HG02588 (cell line): ENCODE data around the gene VSIG2.
A peak's percentile ranks its signal among the peaks of the same experiment; 100 is the strongest.

Experiments used
- ATAC-seq: cut with Tn5 transposase; IDR thresholded peaks from one replicate; pipeline ENCODE4 v1.9.1; 2021; ENCODE audit warnings: mild to moderate bottlenecking, moderate library complexity; ENCODE audit not compliant: unreplicated experiment

VSIG2 gene

DNA sequence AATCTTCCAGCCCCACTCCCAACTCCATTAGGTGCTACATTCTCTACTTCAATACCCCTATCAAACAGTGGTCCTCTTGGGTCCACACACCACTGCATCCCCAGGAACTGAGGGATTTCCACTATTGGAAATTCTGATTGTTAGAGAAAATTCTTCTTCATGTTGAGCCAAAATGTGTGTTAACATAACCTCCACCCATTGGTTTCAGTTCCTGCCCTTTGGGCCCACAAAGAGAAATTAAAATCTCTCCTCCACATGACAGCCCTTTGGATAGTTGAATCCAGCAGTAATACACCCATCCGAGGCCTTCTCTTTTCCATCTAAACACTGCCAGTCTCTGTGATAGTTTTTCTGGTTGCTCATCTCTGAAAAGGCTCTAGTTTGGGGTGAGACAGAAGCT, 2.1 kb downstream of the VSIG2 start:
- no peak for ATAC-seq

DNA sequence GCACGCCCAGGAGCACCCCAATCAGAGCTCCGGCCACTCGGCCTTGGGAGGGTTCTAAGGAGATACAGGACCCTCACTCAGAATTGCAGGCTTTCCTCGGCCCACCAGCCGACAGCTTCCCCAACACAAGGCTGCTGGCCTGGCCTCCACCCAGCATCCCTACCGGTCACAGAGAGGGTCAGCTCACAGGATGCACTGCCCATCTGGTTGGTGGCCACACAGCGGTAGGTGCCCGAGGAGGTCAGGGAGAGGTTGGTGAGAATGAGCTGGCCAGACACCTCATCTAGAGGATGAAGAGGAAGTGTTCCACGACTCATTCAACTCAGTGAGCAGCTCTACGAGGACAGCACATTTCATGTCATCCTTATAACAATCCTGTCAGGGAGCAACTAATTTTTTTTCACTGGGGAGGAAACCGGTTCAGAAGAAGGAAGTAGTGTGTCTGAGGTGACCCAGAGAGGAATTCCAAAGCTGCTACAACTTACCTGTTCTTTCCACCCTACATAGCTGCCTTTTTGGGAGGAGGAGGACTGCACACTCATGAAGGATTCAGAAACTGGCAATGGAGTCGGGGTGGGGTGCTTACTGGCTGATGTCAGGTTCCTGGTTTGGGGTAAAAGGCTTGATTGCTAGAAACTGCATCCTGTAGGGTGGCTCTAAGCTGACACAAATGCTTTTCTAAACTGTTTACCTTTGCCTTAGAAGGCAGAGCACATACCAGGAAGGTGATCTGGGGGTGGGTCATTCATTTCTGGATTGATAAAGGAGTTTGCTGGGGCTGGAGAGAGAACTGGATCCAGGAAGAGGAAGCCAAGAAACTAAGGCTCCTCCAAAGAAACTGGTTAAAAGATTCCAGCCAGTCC, 3.3 kb downstream of the VSIG2 start:
- ATAC-seq: no peak

DNA sequence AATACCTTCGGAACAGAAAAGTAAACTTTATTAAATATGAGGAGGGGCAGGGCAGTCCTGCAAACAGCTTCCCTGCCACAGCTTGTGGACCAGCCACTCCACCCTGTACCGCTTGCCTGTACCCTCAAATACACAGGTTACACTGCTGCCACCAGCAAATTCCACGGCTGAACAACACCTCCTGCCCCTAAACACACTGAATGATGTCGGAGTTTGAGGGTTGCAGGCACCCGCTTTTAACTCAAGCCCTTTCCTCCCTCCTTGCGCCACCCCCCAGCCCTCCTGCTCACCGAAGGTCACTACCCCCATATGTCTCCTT, 4.0 kb downstream of the VSIG2 start:
- no peak for ATAC-seq

DNA sequence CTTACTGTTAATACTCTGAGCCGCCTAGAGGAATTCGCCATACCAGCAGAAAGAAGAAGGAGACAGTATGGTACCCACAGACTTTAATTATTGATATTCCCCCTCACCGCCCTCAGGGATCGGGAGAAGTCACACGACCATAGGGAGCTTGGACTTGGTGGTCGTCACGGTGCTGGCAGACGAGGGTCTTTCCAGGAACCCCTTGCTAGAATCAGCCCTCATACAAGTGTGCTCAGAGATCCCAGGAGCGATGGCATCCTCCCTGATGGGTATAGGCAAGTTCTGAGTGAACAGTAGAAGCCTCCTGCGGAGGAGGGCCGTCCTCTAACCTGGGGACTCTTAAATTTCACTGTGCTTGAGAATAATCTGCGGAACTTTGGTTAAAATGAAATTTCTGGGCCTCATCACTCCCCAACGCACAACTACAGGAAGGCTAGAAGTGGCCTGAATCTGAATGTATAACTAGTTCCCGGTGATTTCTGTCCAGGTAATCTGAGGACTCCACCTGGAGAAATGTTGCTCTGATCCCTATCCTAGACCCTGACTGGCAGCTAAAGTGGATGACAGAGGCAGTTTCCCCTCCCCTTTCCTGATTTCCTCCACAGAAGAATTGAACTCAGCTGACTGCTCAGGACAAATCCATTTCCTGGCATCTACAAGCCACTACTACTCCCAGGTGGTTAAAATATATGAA, 4.5 kb downstream of the VSIG2 start:
- ATAC-seq: no peak

DNA sequence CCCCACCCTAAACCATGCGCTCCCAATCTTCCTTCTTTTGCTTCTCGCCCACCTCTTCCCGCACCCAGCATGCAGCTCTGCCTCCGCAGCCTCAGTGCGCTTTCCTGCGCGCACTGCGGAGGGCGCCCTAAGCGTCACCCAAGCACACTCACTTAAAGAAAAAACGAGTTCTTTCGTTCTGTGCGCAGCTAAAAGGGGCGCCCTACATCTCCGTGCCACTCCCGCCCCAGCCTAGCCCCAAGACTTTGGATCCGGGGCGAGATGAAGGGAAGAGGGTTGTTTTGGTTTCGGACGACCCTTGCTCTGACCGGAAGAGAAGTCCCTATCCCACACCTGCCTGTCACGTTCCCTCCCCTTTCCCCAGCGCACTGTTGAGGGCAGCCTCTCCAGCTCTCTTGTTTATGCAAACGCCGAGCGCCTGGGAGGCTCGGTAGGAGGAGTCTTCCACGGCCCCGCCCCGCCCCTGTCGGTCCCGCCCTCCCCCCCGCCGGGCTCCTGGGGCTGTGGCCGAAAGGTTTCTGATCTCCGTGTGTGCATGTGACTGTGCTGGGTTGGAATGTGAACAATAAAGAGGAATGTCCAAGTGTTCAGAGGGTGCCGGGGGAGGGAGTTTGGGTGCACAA, 5.3 kb downstream of the VSIG2 start:
- ATAC-seq: peak; percentile 93

DNA sequence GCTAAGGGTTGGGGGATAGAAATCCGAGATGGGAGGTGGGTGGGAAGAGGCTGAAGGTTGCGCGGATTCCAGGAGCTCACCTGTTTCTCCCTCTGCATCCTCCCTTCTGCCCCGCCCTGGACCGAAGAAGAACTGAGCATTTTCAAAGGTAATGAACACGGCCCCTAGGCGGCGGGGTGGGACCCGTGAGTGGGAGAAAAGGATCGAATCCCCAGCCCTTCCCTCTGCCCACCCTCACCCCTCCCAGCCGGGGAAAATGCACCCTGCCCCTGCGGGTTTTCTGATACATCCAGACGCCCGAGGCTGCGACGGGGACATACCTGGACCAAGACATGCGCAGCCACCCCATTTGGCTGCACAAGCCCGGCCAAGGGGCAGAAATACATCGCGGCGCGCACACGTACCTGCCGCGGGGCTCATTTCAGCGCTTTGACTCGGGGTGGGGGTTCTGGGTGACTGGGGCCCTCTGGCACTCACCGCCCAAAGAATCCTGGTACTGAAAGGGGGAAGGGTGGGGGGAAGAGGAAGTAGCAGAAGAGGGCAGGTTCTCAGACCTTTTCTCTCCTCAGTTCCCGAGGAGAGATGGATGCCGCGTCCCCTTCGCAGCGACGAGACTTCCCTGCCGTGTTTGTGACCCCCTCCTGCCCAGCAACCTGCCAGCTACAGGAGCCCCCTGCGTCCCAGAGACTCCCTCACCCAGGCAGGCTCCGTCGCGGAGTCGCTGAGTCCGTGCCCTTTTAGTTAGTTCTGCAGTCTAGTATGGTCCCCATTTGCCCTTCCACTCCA, 6.0 kb downstream of the VSIG2 start:
- peak; percentile 19 for ATAC-seq

DNA sequence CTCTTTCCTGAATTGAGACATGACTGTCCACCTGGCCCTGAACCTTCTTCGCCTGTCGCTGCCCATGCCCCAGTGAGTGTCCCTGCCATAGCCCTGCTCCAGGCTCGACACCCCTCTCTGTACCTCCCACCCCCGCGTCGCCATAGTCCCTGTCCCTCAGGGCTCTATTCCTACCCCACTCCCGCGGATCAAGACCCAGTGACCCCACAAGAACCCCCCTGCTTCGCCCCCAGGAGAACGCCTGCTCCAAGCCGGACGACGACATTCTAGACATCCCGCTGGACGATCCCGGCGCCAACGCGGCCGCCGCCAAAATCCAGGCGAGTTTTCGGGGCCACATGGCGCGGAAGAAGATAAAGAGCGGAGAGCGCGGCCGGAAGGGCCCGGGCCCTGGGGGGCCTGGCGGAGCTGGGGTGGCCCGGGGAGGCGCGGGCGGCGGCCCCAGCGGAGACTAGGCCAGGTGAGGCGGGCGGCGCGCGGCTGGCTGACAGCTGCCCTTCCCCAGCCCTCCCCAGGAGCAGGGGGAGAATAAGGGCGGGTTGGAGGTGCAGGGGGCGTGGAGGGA, 6.7 kb downstream of the VSIG2 start:
- no peak for ATAC-seq

DNA sequence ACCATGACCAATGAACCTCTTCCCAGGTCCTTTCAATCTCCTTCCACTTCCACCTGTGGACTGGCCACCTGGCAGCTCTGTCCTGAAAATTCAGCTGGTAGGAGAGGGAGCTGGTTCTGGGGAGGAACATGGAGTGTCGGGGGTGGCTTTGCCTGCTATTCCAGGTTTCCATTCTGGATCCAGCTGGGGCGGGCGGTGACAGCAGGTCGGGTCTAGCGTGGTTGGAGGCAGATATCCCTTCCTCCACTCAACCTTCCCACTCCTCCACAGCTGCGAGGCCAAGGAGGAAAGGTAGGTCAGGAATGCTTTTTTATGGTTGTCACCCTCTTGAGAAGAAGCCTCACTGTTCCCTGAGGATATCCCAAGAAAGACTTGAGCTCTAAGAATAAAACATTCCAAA, 9.0 kb downstream of the VSIG2 start:
- no peak for ATAC-seq

DNA sequence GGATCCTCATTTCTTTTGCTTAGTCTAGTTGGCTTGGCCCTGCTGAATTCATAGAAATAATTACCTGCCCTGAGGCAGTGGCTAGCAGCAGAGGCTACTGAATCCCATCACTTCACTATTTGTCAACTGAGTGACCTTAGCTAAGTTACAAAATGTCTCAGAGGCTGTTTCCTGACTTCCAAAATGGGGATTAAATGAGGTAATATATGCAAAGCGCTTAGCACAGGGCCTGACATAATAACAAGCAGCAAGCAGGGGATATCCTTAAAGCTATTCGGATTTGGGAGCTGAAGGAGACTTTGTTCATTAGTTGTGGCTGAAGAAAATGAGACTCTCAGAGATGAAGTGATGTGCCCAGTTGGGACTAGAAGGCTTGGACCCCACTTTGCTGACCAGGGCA, 9.5 kb downstream of the VSIG2 start:
- ATAC-seq: no peak

DNA sequence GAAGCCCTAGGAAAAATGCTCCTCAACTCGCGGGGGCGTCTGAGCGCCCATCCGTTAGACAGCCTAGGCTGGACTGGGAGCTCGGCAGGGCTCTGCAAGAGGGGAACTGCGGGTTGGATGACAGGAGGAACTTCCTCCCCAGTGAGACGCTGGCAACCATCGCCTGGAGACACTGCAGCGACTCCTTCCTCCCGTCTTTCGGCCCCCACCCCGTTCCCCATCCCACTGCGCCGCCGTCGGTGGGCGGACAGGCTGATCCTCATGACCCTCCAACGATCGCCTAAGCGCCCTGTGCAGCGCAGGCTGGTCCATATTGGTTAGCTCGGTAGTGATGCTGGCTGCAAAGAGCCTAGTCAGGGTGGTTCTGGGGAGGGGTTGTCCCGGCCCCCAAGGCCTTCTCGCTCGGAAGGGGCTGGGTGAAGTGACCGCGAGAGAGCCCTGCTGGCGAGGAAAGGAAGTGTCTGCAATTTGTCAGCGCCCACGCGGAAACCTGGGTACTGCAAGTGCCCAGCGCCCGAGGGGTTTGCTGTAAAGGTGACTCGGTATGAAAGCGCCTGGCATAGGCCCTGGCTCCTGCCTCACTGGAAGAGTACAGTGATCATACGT, 11.7 kb downstream of the VSIG2 start:
- peak; percentile 46 for ATAC-seq

DNA sequence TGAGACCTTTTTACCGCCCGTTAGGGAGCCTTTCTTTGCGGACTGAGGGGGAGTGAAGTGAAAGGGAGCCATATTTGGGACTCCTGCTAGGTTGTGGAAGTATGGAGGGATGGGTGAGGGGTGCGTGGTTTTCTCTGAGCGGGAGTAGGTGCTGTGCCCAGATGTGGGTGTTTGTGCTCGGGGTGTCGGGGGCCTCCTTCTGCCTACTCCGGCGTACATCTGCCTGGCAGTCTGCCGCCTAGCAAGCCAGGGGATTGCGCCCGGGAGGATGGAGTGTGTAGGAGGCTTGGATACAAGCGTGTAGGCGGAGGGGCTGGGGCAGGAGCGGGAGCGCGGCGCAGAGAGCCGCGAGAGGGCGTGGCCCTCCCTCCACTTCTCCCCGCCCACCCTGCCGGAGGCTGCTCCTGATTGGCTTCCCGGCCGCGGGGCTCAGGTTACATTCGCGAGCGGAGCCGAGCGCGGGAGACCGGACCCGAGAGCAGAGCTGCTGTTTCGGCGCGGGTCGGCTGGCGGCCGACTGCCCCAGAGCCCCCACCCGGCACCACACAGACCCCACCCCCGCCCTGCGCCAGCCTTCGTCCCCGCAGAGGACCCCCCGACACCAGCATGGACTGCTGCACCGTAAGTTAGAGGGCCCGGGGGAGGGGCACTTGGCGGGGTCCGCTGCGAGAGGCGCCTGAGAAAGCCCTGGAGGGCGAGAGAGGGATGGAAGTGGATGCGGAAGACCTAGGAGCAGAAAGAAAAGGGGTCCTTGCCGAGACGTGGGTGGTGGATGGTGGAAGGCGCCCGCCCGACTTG, 12.4 kb downstream of the VSIG2 start, which contains the start of gene NRGN:
Gene NRGN, plus strand, starts transcription at position 464 of the 798 bp plus-strand sequence. Its CDS starts 143 bp downstream, at position 607.
- ATAC-seq: peak; percentile 98

DNA sequence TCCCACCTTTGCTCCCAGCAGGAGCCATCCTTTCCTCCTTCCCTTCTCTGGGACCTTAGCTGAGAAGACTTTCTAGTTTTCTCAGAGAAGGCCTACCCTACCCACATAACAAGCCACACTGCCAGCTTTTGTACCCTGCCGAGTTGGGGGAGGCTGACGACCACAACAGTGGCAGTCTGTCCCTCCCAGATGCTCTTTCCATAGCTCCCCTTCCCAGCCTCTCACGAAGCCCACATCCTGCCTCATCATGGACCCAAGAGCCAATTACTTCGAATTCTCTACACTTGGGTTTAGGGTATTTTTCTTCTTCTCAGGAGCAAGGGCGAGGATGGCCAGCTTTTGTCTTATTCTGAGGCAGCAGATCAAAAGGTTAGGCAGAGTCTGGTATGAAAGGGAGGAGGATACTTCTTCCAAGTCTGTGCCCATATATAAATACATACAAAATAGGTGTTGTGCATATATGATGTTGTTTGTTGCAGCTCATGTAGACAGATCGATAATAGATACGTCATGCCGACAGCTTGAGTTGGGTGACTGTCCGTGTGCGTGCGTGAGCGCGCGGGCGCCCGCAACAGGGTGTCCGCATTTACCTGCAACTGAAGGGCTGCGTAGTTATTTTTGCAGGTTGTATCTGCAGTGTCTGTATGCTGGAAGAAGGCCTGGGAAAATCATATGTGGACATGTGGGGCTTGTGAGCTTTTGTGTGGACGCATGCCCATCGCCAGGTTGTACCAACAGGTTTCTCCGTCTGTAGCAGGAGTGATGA, 13.2 kb downstream of the VSIG2 start:
- ATAC-seq: no peak

DNA sequence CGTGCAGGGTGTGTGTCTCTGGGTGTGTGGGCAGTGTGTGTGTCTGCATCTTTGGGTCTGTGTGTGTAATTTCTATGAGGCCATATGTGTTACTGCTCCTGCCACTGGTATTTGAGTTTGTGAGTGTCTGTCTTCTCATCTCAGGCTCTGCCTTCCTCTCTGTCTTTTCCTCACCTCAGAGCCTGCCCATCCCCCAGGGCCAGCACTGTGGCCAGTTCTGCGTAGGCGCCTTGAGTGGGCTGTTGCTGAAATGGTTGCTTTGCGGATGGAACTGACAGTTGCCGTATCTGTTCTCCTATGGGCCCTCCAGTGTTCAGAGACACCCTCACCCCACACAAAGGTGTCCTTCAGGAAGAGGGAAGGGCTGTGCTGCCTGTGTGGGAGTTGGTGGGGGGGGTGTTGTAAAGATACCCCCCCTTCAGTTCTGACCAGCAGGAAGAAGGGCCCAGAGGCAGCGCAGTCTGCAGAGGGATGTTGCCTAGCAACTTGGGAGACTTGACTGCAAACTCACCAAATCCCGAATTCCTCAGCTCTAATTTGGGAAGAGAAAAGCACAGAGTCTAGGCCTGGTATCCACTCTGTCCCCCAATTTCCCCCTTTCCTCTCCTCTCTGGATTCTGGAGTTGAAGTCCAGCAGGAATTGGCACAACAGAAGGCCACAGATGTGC, 14.3 kb downstream of the VSIG2 start:
- ATAC-seq: no peak

DNA sequence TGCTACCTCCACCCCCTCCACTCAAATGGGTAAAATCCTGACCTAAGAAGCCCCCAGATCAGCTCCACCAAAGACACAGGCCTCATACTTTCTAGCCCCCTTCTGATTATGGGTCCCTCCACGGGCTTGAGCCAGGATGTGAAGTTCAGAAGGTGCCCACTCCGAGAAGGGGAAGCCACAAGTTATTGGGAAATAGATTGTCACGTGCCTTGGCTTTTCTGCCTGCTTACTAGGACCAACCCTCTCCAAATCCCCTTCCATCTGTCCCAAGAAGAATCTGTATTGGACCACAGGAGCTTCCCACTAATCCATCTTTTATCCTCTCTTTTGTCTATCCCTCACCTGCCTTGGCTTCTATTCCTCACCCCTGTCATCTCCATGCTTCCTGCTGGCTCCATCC, 15.3 kb downstream of the VSIG2 start:
- no peak for ATAC-seq

DNA sequence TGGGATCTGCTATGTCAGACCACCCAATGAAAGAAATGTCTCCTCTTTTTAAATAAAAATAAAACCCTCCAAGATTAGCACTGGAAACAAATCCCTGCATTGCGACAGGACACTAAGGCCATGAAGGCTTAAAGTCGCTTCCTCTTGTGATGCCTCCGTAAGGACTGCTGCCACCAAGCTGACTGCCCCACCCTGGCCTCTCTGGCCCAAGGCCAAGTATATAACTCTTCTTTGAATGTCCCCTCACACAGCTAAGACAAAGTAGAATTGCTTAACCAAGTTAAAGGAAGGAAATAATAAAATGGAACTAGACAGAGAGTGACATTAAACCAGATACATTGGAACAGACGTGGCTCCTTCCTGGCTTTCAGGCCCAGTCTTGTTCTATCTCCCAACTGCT, 19.8 kb downstream of the VSIG2 start:
- ATAC-seq: no peak

DNA sequence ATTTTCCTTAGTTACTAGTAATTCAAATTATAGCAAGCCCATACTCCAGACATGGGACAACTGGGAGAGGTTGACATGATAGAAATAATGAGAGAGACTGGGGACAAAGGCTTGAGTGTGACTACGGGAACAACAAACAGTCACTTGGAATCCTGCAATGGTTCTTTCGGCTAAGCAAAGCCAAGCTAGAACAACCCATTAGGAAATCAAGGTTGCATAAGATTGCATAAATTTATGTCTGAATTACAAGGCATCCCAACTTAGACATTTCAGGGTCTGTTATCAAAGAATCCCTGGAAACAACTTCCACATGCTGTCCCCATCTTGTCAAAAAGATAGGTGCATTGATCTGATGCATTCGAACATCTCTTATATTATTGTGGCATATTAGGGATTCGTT, 22.5 kb downstream of the VSIG2 start:
- no peak for ATAC-seq

DNA sequence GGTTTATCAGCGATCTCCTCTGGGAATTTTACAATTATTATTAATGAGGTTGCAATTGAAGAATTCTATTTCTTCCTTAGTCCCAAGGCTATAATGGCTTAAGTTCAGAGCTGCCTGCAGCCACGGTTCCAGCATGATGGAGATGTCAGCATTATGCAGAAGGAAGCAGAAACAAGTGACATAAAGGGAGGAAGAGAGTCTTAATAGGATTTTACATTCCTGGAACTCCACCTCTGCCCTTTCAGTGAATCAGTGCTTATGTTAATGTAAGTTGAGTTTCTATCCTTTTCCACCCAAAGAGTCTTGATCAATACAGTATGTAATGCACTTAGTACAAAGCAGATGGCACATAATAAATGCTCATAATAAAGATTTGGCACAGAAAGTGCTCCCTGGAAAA, 23.9 kb downstream of the VSIG2 start:
- ATAC-seq: no peak

DNA sequence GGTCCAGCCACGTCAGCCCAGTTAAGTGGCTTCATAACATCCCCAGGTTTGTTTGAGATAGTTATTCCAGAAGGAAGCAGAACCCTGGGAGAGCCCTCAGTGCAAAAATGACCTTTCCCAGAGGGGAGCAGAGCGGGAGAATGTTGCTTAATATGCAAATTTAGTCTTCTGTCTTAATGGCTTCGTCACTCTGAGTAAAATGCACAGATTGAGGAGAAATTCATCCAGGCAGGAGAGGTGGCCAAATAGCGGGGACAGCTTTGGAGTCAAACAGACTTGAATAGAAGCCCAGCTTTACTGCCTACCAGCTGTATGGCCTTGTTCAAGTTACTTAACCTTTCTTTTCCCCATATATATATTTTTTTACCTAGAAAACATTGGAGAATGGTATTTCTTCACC, 24.6 kb downstream of the VSIG2 start:
- ATAC-seq: no peak
